Natural killer cell treated with Interleukin-12 subunit alpha and Interleukin-12 subunit beta and Interleukin-15 and Interleukin-18, amount 100 ng/mL, for 72 hours (primary cell): Measurements from ENCODE around the gene NOP53. TPM values are rescaled to one million over a fixed set of nuclear protein-coding genes. Genes with fewer than 3 reads are reported as not detected.
"Not testable (repeated sequence)": the region's sequence is repeated elsewhere in the genome, so short reads cannot be mapped to it uniquely, and the experiment has no call there.

Experiments used
- ATAC-seq, 2 donors: fragments of 150-1000 bp; cut with Tn5 transposase in 1 of 2; sonication (Bioruptor Pico), chemical (Tn5 transposase) in 1 of 2; 2 replicates each; pipeline ENCODE4 v1.10.0; 2021
- DNase-seq: peaks from one replicate; pipeline ENCODE4 v3.0.0; 2022; ENCODE audit warnings: low spot score
- H3K27ac Mint-ChIP-seq, 2 donors: 1 replicate in 1 of 2; 2 replicates in 1 of 2; pipeline ENCODE4 v1.8.0; 2022; ENCODE audit warnings: mixed read lengths in 2 of 2, mild to moderate bottlenecking in 1 of 2, moderate library complexity in 1 of 2
- H3K27me3 Mint-ChIP-seq, 2 donors: 1 replicate in 1 of 2; 2 replicates in 1 of 2; pipeline ENCODE4 v1.8.0; 2022; ENCODE audit warnings: mixed read lengths in 2 of 2
- H3K36me3 Mint-ChIP-seq: one replicate; pipeline ENCODE4 v1.8.0; 2022; ENCODE audit warnings: mixed read lengths
- H3K4me1 Mint-ChIP-seq, 2 donors: 1 replicate in 1 of 2; 2 replicates in 1 of 2; pipeline ENCODE4 v1.8.0; 2022; ENCODE audit warnings: low read depth in 2 of 2, mixed read lengths in 2 of 2, mild to moderate bottlenecking in 1 of 2
- H3K4me3 Mint-ChIP-seq: one replicate; pipeline ENCODE4 v1.8.0; 2022; ENCODE audit warnings: mixed read lengths
- H3K9me3 Mint-ChIP-seq: 2 replicates; pipeline ENCODE4 v1.8.0; 2022; ENCODE audit warnings: mixed read lengths
- total RNA-seq, 2 donors: library from RNA; stranded (reverse); gene quantifications; one replicate each; pipeline ENCODE4 v1.2.3, GENCODE V29; 2022

NOP53 gene
- total RNA-seq, 2 donors from 2014 or later: 180 to 213 TPM

GRCh38 chr19:47726467-47726866 lies 18.9 kb upstream of the NOP53 start:
- Mint-ChIP-seq H3K9me3 (no peaks in the 10 kb centered on the region), H3K4me1 (peaks cover 11 to 12% of the 10 kb centered on the region in 2 donors), H3K4me3 (no peak overlapping the region), H3K27me3 (peaks cover 32 to 41% of the 10 kb centered on the region in 2 donors), H3K27ac (no peak overlapping the region), H3K36me3 (no peaks in the 10 kb centered on the region)
- no peak for ATAC-seq
- DNase-seq: no peak

GRCh38 chr19:47728295-47728694 lies 17.1 kb upstream of the NOP53 start:
- not testable (repeated sequence) for H3K4me3 Mint-ChIP-seq, H3K36me3 Mint-ChIP-seq, DNase-seq, ATAC-seq, H3K27ac Mint-ChIP-seq, H3K9me3 Mint-ChIP-seq
- Mint-ChIP-seq H3K27me3 (peaks cover 32 to 41% of the 10 kb centered on the region in 2 donors), H3K4me1 (peaks cover 11 to 12% of the 10 kb centered on the region in 2 donors)

- DNase-seq (no peak), ATAC-seq (peak in 1 of 2 donors; percentile 11)
- Mint-ChIP-seq H3K9me3 (no peaks in the 10 kb centered on the region), H3K36me3 (no peaks in the 10 kb centered on the region), H3K27me3 (peaks cover 36 to 51% of the 10 kb centered on the region in 2 donors), H3K4me1 (peaks cover 11 to 12% of the 10 kb centered on the region in 2 donors), H3K4me3 (peak overlapping the region; percentile 58), H3K27ac (no peak overlapping the region)
Measured at GRCh38 chr19:47729468-47729798, 15.9 kb upstream of the NOP53 start.

GRCh38 chr19:47729799-47730520 lies 15.4 kb upstream of the NOP53 start:
- Mint-ChIP-seq H3K9me3 (no peaks in the 10 kb centered on the region), H3K27me3 (peaks cover 35 to 51% of the 10 kb centered on the region in 2 donors), H3K27ac (no peak overlapping the region), H3K4me1 (peaks cover 11 to 12% of the 10 kb centered on the region in 2 donors), H3K4me3 (peak overlapping the region; percentile 58), H3K36me3 (no peaks in the 10 kb centered on the region)
- ATAC-seq (peak; percentile 74 to 78), DNase-seq (no peak)

GRCh38 chr19:47730521-47730889 lies 14.8 kb upstream of the NOP53 start:
- H3K27ac Mint-ChIP-seq: no peak overlapping the region
- H3K36me3 Mint-ChIP-seq: no peaks in the 10 kb centered on the region

GRCh38 chr19:47730910-47731309 lies 14.4 kb upstream of the NOP53 start:
- Mint-ChIP-seq H3K4me1 (peaks cover 11 to 12% of the 10 kb centered on the region in 2 donors), H3K27ac (no peak overlapping the region)

More at GRCh38 chr19:47730521-47730889, 14.8 kb upstream of the NOP53 start:
- Mint-ChIP-seq H3K9me3 (no peaks in the 10 kb centered on the region), H3K4me3 (no peak overlapping the region), H3K4me1 (peaks cover 11 to 12% of the 10 kb centered on the region in 2 donors), H3K27me3 (peaks cover 35 to 51% of the 10 kb centered on the region in 2 donors)
- peak in 1 of 2 donors; percentile 15 for ATAC-seq
- no peak for DNase-seq

GRCh38 chr19:47735131-47735530 lies 10.2 kb upstream of the NOP53 start:
- peaks cover 0 to 5% of the 10 kb centered on the region in 2 donors for H3K4me1 Mint-ChIP-seq
- H3K27ac Mint-ChIP-seq: no peak overlapping the region
- H3K27me3 Mint-ChIP-seq: peaks cover 15 to 19% of the 10 kb centered on the region in 2 donors
- H3K9me3 Mint-ChIP-seq: no peaks in the 10 kb centered on the region
- no peaks in the 10 kb centered on the region for H3K36me3 Mint-ChIP-seq
- ATAC-seq: peak in 1 of 2 donors; percentile 11
- H3K4me3 Mint-ChIP-seq: no peak overlapping the region
- DNase-seq: no peak

More at GRCh38 chr19:47730910-47731309, 14.4 kb upstream of the NOP53 start:
- Mint-ChIP-seq H3K36me3 (no peaks in the 10 kb centered on the region), H3K27me3 (peaks cover 35 to 51% of the 10 kb centered on the region in 2 donors), H3K4me3 (no peak overlapping the region), H3K9me3 (no peaks in the 10 kb centered on the region)
- ATAC-seq (no peak), DNase-seq (no peak)

- Mint-ChIP-seq H3K36me3 (no peaks in the 10 kb centered on the region), H3K4me1 (peaks cover 6 to 13% of the 10 kb centered on the region in 2 donors), H3K4me3 (no peak overlapping the region), H3K27ac (no peak overlapping the region), H3K9me3 (no peaks in the 10 kb centered on the region), H3K27me3 (no peaks in the 10 kb centered on the region)
- DNase-seq (no peak), ATAC-seq (no peak)
Measured at GRCh38 chr19:47740866-47741519, 4.4 kb upstream of the NOP53 start.

- no peak for ATAC-seq
- peak overlapping the region; percentile 35 for H3K4me3 Mint-ChIP-seq
- H3K4me1 Mint-ChIP-seq: peaks cover 6 to 13% of the 10 kb centered on the region in 2 donors
- H3K9me3 Mint-ChIP-seq: no peaks in the 10 kb centered on the region
- no peaks in the 10 kb centered on the region for H3K36me3 Mint-ChIP-seq
- no peak for DNase-seq
- no peak overlapping the region for H3K27ac Mint-ChIP-seq
- no peaks in the 10 kb centered on the region for H3K27me3 Mint-ChIP-seq
Measured at GRCh38 chr19:47741544-47742140, 3.7 kb upstream of the NOP53 start.

- Mint-ChIP-seq H3K4me1 (peaks cover 6 to 16% of the 10 kb centered on the region in 2 donors), H3K27ac (no peak overlapping the region), H3K27me3 (no peaks in the 10 kb centered on the region), H3K9me3 (no peaks in the 10 kb centered on the region), H3K4me3 (peak overlapping the region; percentile 57), H3K36me3 (no peaks in the 10 kb centered on the region)
- no peak for DNase-seq
- ATAC-seq: no peak
Measured at GRCh38 chr19:47742634-47743033, 2.7 kb upstream of the NOP53 start.

GRCh38 chr19:47746129-47746528 lies 783 bp downstream of the NOP53 start:
- peaks cover 21 to 30% of the 10 kb centered on the region in 2 donors for H3K4me1 Mint-ChIP-seq
- H3K36me3 Mint-ChIP-seq: not testable (repeated sequence)

GRCh38 chr19:47749326-47749725 lies 4.0 kb downstream of the NOP53 start:
- Mint-ChIP-seq H3K27me3 (no peaks in the 10 kb centered on the region), H3K27ac (peak overlapping the region; percentile 2 to 22), H3K9me3 (no peaks in the 10 kb centered on the region), H3K4me3 (peak overlapping the region; percentile 8), H3K36me3 (peaks cover 14% of the 10 kb centered on the region), H3K4me1 (peaks cover 21 to 22% of the 10 kb centered on the region in 2 donors)
- DNase-seq (no peak), ATAC-seq (no peak)

More at GRCh38 chr19:47746129-47746528, 783 bp downstream of the NOP53 start:
- DNase-seq, H3K27me3 Mint-ChIP-seq, H3K9me3 Mint-ChIP-seq, ATAC-seq: not testable (repeated sequence)
- Mint-ChIP-seq H3K27ac (peak overlapping the region; percentile 90 to 98), H3K4me3 (peak overlapping the region; percentile 94)

- H3K9me3 Mint-ChIP-seq: no peaks in the 10 kb centered on the region
- H3K27ac Mint-ChIP-seq: no peak overlapping the region
- peaks cover 14 to 17% of the 10 kb centered on the region in 2 donors for H3K4me1 Mint-ChIP-seq
- no peaks in the 10 kb centered on the region for H3K27me3 Mint-ChIP-seq
- no peak overlapping the region for H3K4me3 Mint-ChIP-seq
- DNase-seq (no peak), ATAC-seq (no peak)
- peaks cover 14% of the 10 kb centered on the region for H3K36me3 Mint-ChIP-seq
Measured at GRCh38 chr19:47750752-47751151, 5.4 kb downstream of the NOP53 start.
